Hepatic stellate cell (primary cell): ENCODE results near the gene HDAC3.
A peak's percentile ranks its signal among the peaks of the same experiment; 100 is the strongest.

Experiments
- DNase-seq: peaks from one replicate; pipeline ENCODE4 v3.0.0; 2011; ENCODE audit warnings: low spot score

HDAC3 gene

DNA sequence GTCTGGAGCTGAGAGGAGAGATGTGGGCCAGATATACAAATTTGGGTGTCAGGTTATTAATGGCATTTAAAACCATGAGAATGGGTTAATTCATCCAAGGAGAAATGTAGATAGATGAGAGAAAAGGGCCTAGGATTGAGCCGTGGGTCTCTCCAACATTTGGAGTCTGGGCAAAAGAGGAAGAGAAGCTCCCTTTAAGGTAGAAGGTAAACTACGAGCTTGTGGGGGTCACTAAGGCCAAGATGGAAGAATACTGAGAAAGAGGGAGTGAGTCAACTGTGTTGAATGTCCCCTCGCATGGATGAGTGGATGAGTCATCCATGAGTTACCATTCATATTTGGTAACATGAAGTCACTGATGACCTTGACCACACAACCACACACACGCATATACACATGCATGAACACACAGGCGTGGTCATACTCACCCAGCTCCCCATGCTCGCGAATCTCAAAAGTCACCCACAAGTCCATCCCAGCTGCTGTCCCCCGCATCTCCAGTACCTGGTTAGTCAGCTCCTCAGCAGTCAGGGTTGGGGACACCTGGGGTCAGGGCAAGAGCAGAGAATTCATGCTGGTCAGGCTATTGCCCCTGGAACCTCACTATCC lies 21.4 kb upstream of the HDAC3 start:
- peak; percentile 95 for DNase-seq

DNA sequence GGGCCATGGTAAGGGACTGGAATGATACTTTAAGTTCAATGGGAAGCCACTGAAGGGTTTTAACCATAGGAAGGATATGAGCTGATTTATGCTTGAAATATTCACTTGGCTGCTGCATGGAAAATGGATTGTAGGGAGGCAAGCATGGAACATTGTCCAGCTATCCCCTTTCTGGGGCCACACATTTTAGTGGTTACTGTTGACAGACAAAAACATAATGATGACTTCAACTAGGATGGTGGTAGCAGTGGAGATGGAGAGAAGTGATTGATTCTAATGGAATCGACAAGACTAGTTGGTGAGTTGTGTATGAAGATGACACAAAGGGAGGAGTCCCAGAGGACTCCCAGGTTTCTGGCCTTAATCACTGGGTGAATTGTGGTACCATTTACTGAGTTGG lies 20.8 kb upstream of the HDAC3 start:
- no peak for DNase-seq

DNA sequence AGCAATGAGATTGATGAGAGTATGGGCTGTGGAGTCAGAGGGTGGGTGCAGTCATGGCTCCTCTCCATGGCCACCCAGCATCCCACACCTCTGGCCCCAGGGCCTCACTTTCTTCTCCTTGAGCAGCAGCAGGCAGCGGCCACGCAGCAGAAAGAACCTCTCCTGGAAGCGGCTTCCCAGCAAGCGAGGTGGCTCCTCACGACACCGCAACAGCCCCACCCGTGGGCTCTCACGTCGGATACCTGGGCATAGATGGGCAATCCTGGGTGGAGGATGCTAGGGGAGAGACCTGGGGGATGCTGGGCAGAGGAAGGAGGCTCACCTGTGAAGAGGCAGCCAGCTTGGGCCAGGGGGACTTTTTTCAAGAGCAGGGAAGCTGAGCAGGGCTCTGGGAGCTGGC lies 19.7 kb upstream of the HDAC3 start:
- no peak for DNase-seq

DNA sequence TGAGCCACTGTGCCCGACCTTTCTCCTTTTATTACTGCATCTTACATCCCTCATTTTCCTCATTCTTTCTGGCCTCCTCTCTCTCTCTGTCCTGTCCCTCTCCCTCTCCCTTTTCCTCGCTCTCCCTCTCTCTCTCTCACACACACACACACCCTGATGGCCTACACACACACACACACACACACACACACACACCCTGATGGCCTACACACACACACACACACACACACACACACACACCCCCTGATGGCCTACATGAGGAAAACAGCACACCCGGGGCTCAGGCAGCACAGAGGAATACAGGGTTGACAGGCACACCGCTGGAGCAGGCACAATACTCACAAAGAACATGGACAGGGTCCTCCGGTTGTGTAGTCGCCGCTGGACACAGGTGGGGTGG lies 18.4 kb upstream of the HDAC3 start:
- DNase-seq = no peak

DNA sequence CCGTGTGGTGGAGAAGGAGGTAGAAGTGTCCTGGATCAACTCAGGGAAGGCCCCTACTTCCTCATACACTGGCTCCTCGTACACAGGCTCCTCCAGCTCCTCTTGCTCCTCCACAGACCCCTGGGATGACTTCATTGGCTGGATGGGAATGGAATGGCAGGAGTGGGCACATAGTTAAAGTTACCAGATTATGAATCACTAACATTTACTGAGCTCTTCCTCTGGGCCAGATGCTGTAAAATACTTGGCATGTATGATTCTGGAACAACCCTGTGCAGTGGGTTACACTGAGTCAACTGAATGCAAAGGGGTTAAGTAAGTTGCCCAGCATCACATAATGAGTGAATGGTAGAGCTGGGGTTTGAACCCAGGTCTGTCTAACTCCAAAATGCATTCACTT lies 17.6 kb upstream of the HDAC3 start:
- DNase-seq = peak; percentile 87

DNA sequence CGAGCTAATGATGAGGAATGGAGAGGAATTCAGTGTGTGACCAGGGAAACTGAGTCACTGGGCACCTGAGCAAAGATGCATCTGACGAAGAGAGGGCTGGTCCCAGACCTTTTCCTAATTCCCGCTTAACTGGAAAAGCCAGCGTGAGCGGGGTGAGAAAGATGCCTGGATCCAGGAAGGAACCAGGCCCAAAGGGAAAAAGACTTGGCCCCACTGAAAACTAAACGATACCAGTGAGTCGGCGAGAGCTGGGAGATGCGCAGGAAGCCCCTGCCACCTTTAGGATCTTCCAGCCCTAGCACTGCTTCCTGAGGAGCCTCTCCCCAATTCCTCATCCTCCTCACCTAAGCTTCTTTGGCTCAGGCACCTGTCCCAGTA lies 15.1 kb upstream of the HDAC3 start:
- peak; percentile 26 for DNase-seq

DNA sequence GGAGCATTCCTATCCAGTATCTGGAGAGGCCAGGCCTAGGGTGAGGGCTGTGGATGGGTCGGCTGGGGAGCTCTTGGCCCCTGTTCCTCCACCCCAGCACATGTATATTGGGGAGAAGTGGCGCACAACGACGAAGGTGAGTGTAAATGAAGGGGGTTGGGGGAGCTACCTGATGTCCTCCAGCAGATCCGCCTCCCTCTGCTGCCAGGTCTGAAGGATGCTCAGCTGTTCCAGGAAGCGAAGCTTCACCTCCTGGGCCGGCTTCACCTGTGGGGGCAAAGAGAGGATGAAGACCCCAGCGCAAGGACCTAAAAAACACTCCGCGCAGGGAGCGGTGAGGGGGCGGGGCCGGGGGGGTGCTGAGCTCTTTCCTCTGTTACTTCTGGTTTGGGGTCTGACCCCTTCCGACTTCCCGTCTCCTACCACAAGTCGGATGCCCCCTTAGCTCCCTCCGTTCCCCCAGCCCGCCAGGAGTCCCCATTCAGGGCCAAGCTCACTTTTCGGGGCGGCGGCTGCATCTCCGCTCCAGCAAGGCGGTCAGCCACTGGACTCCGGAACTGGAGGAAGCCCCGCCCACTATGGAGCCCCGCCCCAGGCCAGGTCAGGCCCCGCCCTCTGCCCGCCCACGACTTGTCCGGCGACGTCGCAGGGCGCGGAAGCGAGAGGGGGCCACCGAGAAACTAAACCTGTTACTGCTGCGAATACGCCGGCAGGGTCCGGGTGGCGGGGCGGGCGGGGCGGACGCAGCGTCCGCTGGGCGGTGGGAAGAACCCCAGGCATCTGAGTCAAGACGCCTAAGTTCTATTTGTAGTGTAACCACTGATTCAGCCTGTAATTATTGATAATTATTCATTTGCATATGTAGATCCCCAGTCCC lies 14.4 kb upstream of the HDAC3 start, which contains the start of gene FCHSD1:
FCHSD1 (minus strand) TSS at position 568 of the 877 bp plus-strand sequence; CDS start at position 518, 50 bp downstream.
- DNase-seq = peak; percentile 99

DNA sequence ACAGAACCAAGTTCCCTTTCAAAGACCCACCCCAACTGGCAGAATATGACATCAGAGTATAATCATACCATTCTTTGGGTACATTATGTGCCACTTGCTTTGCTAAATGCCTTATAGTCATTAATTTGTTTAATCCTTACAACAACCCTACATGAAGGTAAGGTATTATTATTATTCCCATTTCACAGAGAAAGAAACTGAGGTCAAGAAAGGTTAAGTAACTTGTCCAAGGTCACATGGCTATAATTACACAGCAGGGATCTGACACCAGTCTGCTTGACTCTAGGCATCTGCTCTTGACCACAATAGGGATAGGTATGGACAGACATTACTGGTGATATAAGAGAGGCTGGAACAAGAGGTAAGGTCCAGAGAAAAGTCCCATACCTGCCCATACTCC lies 13.3 kb upstream of the HDAC3 start:
- DNase-seq = no peak

DNA sequence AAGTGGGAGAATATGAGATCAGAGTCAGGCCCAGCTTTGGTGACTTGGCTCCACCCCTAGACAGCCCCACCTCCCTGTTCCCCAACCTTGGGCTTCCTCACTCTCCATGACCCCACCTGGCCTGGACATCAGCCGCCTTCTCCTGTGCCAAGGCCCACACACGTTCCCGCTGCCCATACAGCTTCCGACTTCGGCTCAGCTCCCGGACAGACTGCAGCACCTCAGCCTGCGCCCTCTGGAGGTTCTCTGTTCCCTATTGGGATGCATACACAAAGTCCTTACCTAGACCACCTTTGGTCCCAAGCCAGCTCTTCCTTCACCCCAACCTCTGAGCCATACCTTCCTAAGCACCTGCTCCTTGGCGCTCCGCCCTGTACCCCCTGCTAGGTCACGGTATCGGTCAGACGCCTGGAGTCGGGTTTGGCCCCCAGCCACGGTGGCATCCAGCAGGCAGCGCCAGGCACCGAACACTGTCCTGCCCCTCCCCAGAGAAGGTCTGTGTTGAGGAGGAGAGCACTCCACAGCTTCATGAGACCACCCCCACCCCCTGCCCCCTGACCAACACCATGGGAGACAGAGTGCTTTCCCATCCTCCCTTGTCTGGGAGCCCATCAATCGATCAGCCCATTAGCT lies 12.5 kb upstream of the HDAC3 start:
- no peak for DNase-seq

DNA sequence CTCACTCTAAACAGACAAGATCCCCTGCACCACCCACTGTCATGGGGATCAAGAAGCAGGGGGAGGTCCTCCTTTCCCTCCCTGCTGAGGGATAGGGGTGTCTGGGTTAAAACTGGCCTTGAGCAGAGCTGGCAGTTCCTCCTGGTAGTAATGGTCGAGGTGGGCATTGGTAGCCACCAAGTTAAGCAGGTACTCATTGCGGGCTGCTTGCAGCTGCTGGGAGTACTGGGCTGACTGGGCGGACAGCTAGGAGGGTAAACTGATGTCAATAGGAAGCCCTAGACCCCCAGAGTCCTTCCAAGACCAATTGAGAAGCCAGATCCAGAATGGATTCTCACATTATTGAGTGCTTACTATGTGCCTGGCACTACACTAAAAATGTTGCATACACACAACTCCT lies 11.2 kb upstream of the HDAC3 start:
- no peak for DNase-seq

DNA sequence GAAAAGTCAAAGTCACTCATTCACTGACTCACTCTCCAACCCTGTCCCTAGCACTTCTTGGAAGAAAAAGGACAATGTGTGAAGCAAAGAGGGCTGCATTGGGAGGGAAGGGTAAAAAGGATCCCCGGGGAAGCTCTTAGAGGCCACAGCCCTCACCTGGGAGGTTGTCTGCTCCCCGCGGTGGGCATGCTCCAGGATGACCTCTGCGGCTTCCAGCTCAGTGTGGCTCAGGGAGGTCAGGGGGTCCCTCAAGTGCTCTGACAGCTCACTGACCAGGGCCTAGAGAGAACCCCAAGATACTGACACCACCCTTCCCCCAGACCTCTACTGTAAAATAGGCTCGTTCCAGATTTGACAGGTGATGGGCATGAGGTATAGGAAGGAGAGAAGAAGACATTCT lies 10.6 kb upstream of the HDAC3 start:
- DNase-seq = no peak

DNA sequence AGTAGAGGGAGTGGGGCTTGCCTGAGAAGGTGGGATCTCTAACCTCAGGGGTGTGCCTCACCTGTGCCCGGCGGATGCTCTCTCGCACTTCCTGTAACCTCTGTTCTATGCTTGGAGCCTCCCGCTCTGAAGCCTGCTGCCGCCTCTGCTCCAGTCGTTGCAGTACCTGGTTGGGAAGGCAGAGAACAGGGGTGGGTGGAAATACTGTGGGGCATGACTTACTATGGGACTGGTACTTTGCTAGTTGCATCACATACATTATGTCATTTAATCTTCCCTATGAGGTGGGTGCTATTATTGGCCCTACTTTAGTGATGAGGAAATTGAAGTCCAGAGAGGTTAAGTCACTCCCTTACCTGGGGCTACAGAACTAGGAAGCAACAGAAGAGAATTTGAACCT lies 9.4 kb upstream of the HDAC3 start:
- no peak for DNase-seq

DNA sequence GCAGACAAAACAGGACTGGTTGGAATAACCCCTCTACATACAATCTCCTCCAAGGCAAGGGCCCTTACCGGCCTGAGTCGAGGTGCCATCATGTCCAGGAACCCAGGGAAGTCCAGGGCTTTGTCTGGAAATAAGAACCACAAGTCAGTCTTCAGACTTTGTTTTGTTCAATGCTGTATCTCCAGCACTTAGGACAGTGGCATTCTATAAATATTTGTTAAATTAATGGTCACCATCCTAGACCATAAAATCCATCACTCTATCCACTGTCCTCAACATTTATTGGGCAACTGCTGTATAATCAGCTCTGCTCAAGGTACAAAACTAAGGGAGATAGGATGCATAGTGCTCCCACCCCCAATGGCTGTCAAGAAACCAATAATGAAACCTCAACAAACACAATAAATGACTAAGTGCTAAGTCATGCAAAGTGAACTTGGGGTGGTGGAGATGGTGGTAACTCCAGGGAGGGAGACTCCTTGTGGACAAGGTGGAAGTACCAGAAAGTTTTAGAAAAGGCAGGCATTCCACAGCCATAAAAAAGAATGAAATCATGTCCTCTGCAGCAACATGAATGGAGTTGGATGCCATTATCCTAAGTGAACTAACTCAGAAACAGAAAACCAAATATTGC lies 5.1 kb upstream of the HDAC3 start:
- DNase-seq = peak; percentile 74

DNA sequence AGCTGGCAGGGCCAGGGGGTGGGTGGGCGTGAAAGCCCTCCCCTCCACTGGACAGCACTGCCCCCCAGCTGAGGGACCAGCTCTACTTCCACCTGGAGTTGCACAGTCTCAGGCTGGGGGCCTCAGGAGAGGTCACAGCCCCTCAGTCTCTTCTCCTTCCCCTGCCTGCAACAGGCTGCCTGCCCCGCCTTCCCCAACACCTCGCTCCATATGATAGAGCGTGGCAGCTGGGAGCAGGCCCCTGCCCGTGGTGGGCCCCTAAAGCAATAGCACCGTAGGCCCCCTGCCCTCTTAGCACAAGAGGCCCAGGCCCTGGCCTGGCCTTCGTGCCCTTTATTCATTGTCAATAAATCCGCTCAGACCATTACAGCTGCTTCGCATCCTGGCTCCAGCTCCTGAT lies 4.0 kb upstream of the HDAC3 start:
- DNase-seq = no peak

DNA sequence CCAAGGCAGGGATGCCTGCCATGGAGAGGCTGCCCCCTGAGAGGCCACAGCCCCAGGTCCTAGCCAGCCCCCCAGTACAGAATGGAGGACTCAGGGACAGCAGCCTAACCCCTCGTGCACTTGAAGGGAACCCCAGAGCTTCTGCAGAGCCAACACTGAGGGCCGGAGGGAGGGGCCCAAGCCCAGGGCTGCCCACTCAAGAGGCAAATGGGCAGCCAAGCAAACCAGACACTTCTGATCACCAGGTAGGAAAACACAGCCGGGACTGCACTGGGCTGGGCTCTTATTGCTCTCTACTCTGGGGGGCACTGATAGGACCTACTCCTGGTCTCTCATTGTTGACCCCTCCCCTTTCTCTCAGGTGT lies 3.4 kb upstream of the HDAC3 start:
- no peak for DNase-seq

DNA sequence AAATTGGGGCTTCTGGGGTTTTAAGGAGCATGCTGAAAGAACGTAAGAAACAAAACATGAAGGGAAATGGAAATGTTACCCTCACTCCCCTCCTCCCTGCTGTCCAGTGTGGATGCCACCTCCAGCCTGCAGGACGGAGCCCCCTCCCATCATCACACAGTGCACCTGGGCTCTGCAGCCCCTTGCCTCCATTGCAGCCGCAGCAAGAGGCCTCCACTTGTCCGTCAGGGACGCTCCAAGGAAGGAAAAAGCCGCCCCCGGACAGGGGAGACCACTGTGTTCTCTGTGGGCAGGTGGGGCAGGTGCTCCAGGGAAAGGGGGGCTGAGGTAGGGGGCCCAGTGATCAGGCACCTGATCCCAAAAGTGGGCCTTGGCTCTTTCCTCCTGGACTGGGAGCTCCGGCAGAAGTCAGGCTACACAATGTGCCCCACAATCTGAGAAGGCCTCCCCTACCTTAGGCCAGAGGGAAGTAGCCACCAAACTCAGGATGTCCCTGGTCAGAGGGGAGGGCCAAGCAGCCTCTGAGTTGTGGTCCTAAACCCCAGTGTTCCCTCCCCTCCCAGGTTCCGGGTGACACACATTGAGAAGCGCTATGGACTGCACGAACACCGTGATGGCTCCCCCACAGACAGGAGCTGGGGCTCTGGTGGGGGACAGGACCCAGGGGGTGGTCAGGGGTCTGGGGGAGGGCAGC lies 2.9 kb upstream of the HDAC3 start:
- DNase-seq = no peak

DNA sequence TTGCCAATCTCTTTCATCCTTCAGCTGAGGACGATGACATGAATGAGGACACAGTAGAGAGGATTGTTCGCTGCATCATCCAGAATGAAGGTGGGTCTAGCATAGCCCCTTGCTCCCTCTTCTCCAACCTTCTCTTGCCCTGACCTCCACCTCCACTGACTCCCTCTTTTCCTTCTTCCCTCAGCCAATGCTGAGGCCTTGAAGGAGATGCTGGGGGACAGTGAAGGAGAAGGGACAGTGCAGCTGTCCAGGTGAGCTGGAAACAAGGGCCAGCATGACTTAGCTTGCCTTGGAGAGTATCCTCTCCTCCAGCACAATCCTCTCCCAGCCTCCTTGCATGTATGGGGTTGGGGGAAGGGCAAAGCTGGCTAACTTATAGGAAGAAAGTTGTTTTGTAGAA lies 2.1 kb upstream of the HDAC3 start:
- no peak for DNase-seq

DNA sequence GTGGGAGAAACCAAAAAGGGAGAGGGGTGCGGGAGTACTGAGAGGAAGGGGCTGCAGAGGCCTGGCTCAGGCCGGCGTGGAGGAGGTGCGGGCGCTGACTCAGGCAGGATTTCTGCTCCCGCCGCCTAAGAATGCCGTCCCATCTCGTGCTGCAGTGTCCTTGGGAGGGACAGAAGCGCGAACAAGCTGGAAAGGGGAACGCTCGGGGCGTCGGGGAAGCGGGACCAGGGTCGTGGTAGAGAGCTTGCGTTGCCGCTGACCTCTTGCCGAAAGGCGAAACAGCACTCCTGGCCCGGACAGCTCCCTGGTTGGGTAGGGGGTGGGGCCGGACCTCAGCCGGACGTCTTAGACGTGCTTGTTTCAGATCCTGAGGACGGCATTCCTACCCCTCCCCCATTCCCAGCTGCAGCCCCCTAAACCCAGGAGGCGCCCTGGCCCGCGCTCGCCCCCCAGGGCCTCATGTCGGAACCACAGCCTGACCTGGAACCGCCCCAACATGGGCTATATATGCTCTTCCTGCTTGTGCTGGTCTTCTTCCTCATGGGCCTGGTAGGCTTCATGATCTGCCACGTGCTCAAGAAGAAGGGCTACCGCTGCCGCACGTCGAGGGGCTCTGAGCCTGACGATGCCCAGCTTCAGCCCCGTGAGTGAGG lies 1.2 kb upstream of the HDAC3 start:
- DNase-seq = peak; percentile 69

DNA sequence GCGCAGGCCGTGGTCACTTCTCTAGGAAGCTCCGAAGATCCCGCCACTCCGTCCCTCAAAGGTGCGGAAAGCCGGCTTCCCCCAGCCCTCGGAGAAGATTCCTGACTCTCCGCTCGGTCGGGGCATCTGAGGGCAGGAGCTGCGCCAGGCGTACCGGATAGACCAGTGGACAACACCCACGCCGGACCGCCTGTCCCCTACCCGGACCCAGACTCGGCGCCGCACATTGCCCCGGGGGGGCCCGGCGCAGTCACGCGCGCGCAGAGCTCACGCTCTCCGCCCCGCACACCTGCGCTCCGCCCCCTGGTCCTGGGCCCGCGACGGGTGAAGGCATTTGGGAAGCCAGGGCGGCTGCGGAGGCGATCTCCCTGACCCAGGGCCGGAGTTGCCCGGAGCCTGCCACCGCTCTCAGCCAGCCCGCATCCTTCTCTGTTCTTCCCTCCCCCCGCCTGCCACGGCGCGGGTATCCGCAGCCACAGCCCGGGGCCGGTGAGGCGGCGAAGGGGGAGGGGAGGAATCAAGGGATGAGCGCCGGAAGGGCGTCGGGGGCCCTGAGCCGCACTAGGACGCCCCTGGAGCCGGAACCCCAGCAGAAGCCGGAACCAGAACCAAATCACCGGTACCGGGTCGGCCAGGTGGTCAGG lies 596 bp upstream of the HDAC3 start:
- peak; percentile 37 for DNase-seq

DNA sequence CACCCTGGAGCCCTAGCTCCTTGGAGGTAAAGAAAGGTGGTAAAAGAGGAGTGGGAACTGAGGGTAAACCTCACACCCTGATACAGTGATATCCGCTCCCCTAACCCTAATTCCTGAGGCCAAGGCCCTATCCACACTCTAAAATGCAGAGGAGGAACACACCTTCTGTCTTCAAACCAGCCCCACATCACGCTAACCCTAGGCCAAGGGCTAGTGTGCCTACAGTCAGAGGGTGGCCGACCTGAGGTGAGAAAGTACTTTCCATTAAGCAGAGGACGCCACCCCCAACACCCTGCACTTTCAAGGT lies 590 bp downstream of the HDAC3 start:
- DNase-seq = no peak

DNA sequence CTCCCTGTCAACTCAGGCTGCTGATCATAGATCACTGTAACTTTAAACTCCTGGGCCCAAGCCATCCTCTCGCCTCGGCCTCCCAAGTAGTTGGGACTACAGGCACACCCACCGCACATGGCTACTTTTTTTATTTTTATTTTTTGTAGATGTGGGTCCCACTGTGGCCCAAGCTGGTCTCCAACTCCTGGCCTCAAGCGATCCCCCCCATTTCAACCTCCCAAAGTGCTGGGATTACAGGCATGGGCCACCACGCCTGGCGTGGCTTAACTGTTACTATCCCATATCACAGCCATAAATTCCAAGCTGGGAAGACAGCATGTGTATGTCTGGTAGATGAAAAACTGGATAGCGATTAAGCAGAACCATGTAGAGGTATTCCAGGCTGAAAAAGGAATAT lies 1.0 kb downstream of the HDAC3 start:
- no peak for DNase-seq
